GM21717 (cell line): ENCODE results near the gene TPRKB.
"Not testable (repeated sequence)": the region's sequence is repeated elsewhere in the genome, so short reads cannot be mapped to it uniquely, and the experiment has no call there.

Experiments
- ATAC-seq: cut with Tn5 transposase; IDR thresholded peaks from one replicate; pipeline ENCODE4 v1.9.1; 2021; ENCODE audit warnings: mild to moderate bottlenecking, moderate library complexity; ENCODE audit not compliant: unreplicated experiment

TPRKB gene

GRCh38 chr2:73736855-73737779, at the start of gene TPRKB:
Gene TPRKB, minus strand, starts transcription at chr2:73737345. Its CDS starts 2,776 bp downstream, at chr2:73734569.
- peak; percentile 93 for ATAC-seq

GRCh38 chr2:73783883-73784282, 46.7 kb upstream of the TPRKB start, which contains the start of gene C2orf78:
Gene C2orf78, plus strand, starts transcription at chr2:73784183. Its CDS starts 127 bp downstream, at chr2:73784310.
- ATAC-seq, result not testable (repeated sequence)

GRCh38 chr2:73783402-73783801, 46.3 kb upstream of the TPRKB start:
- ATAC-seq, result not testable (repeated sequence)

- no peak for ATAC-seq
Observed at GRCh38 chr2:73780237-73780582, 43.1 kb upstream of the TPRKB start.

GRCh38 chr2:73779467-73780236, 42.5 kb upstream of the TPRKB start, which contains the start of gene DUSP11:
Gene DUSP11, minus strand, starts transcription at chr2:73780103. Its CDS starts 129 bp downstream, at chr2:73779974.
- ATAC-seq, result peak; percentile 98

GRCh38 chr2:73778867-73779466, 41.8 kb upstream of the TPRKB start:
- not testable (repeated sequence) for ATAC-seq

- no peak for ATAC-seq
Observed at GRCh38 chr2:73776869-73777519, 39.8 kb upstream of the TPRKB start.

GRCh38 chr2:73776381-73776780, 39.2 kb upstream of the TPRKB start:
- ATAC-seq, result no peak

- ATAC-seq, result no peak
Observed at GRCh38 chr2:73772819-73773218, 35.7 kb upstream of the TPRKB start.

GRCh38 chr2:73770725-73771124, 33.6 kb upstream of the TPRKB start:
- no peak for ATAC-seq

GRCh38 chr2:73766994-73767393, 29.8 kb upstream of the TPRKB start:
- no peak for ATAC-seq

GRCh38 chr2:73766349-73766748, 29.2 kb upstream of the TPRKB start:
- ATAC-seq, result no peak

- no peak for ATAC-seq
Observed at GRCh38 chr2:73764945-73765344, 27.8 kb upstream of the TPRKB start.

GRCh38 chr2:73762571-73762970, 25.4 kb upstream of the TPRKB start:
- ATAC-seq, result no peak

- no peak for ATAC-seq
Observed at GRCh38 chr2:73759904-73760303, 22.8 kb upstream of the TPRKB start.

GRCh38 chr2:73759285-73759764, 22.2 kb upstream of the TPRKB start:
- ATAC-seq, result no peak

- not testable (repeated sequence) for ATAC-seq
Observed at GRCh38 chr2:73754332-73754731, 17.2 kb upstream of the TPRKB start.

- no peak for ATAC-seq
Observed at GRCh38 chr2:73749314-73749713, 12.2 kb upstream of the TPRKB start.

GRCh38 chr2:73746877-73747208, 9.7 kb upstream of the TPRKB start:
- no peak for ATAC-seq

GRCh38 chr2:73746015-73746876, 9.1 kb upstream of the TPRKB start:
- no peak for ATAC-seq
